ENCODE results near the gene KCNQ5.

The KCNQ5 gene

DNA sequence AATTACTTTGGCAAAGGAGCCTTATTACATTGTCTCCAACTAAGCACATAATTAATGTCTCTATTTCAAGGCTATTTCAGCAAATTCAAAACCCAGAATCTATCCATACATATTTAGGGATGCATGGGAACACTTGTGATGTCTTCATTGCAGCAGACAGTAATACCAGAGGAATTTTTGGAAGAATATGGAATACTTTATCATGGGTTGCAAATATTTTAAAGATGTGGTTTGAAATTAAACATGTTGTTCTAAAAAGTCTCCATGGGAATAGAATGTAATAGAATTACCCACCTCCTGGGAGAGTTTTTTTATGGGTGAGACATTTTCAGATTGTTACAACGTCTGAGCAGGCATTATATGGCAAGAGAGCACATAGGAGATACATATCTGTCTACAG, 170.8 kb downstream of the KCNQ5 start:
- H3K27me3 Mint-ChIP-seq = no peaks in the 10 kb centered on the region
- H3K4me3 Mint-ChIP-seq = no peak overlapping the region
- DNase-seq = no peak
- CTCF ChIA-PET = no interaction called here
- H3K4me1 Mint-ChIP-seq = no peaks in the 10 kb centered on the region
- no peak overlapping the region for H3K27ac Mint-ChIP-seq
- no peaks in the 10 kb centered on the region for H3K36me3 Mint-ChIP-seq
- no peaks in the 10 kb centered on the region for H3K9me3 Mint-ChIP-seq

DNA sequence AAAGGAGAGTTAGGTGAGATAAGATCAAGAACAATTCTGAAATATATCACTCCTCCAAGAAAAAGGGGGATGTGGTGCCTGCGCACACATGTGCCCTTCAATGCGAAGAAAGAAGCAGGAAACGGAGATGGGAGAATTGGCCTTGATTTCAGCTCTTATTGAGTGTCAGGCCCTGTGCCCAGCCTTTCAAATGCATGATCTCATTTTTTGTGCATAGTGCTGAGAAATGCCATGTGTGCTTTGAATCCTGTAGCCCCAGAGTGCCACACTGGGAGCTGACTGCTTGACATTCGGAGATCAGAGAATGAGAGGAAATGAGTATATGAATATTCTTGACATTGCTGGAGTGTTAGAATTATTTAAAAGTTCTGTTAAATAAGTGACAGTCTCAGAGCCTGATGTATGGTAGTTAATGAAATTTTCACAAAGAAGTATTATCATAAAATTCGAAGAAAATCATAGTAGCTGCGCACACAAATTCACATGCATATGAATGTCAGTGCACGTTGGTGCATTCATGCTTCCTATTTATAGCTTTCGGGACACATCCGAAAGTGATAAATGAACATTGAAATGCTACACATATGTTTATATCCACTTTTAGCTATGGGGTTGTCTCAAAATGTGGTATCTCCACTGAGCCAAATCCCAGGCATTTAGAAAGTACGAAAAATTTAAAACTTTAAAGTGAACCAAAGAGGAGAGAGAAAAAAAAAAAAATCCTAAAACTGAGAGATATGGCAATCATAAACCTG, 172.0 kb downstream of the KCNQ5 start:
- CTCF ChIA-PET = interaction anchor here (1.3 kb wide), 1 partner anchor 10 kb away, joined by 3 read pairs; no protein-coding TSS in a partner anchor
- H3K4me3 Mint-ChIP-seq = no peak overlapping the region

DNA sequence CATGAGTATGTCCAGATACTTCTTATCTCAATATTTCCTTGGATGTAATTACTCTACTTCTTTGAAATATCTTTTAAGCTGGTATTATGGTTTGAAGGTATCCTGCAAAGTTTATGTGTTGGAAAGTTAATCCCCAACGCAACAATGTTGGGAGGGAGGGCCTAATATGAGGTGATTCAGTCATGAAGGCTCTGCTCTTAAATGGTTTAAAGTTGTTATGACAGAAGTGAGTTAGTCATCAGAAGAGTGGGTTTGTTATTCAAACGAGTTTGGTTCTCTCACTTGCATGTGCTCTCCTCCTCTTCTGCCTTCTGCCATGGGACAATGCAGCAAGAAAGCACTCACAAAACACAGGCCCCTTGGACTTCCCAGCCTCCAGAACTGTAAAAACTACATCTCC, 176.3 kb downstream of the KCNQ5 start:
- no peaks in the 10 kb centered on the region for H3K4me1 Mint-ChIP-seq
- H3K27ac Mint-ChIP-seq = no peak overlapping the region
- no peak for DNase-seq
- CTCF ChIA-PET = no interaction called here
- no peaks in the 10 kb centered on the region for H3K27me3 Mint-ChIP-seq
- H3K36me3 Mint-ChIP-seq = no peaks in the 10 kb centered on the region
- no peaks in the 10 kb centered on the region for H3K9me3 Mint-ChIP-seq
- no peak overlapping the region for H3K4me3 Mint-ChIP-seq

More for the DNA sequence above, 172.0 kb downstream of the KCNQ5 start:
- Mint-ChIP-seq H3K36me3 (no peaks in the 10 kb centered on the region), H3K4me1 (no peaks in the 10 kb centered on the region), H3K9me3 (no peaks in the 10 kb centered on the region), H3K27ac (no peak overlapping the region), H3K27me3 (no peaks in the 10 kb centered on the region)
- no peak for DNase-seq

DNA sequence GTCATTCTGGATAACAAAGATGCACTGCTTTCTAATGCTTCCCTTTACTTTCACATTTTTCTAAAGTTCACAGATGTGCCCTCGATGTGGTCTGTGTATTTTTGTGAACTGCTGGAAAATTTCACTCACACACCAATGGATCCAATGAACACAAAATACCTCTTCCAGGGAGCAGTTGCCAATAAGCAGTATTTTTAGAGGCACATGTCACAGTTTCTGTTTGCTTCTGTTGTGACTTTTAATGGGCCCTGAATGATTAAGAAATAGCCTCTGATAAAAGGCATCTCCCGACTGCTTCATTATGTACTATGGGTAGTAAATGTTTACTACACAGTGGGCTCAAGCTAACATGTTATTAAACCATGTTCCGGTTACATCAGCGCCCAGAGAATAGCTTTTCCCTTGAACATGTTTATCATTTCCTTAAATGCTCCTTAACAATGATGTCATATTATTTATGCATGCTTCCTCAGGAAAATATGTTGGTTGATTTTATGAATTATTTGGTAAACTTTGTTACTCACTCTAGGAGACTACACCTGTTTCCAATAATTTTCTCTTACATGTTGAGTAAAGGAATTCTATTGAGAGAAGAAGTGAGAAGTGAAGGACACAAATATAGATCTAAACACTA, 188.0 kb downstream of the KCNQ5 start:
- no peaks in the 10 kb centered on the region for H3K36me3 Mint-ChIP-seq
- no peak for DNase-seq

DNA sequence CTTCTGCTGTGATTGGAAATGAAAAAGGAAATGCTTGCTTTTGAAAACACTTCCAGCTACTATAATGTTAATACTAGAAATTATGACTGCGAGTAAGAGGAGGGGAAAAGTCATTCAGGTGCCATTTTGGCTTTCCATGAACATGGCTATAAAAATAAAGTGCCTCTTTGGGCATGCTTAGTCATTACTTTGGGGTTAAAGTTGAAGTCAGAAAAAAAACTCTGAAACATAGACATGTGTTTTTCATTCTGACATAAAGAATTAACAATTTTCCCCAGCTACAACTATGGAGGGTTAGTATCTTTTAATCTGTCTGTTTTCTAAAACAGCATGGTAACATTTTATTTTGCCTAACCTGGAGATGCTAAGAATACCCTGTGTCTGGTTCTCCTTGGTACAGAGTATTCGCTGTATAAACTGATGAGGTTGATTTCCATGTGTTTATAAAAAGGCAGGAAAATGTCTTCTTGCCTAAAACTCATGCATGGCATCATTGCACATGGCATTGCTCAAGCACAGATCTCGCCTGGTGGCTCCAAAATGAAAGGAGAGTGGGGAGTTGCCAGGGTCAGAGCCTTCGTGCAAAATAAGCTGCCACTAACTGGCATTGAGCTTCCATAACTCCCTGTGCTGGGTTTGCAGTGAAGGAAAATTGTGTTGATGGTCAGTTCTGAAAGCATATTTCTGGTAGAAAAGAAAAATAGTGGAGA, 188.9 kb downstream of the KCNQ5 start:
- no peak overlapping the region for H3K4me3 Mint-ChIP-seq
- CTCF ChIA-PET = interaction anchor here (0.7 kb wide), 1 partner anchor 1170 kb away, joined by 3 read pairs; no protein-coding TSS in a partner anchor
- no peaks in the 10 kb centered on the region for H3K27me3 Mint-ChIP-seq
- no peaks in the 10 kb centered on the region for H3K36me3 Mint-ChIP-seq
- no peaks in the 10 kb centered on the region for H3K4me1 Mint-ChIP-seq
- H3K9me3 Mint-ChIP-seq = no peaks in the 10 kb centered on the region
- DNase-seq = no peak
- no peak overlapping the region for H3K27ac Mint-ChIP-seq

More for the DNA sequence above, 188.0 kb downstream of the KCNQ5 start:
- Mint-ChIP-seq H3K4me1 (no peaks in the 10 kb centered on the region), H3K27ac (no peak overlapping the region), H3K27me3 (no peaks in the 10 kb centered on the region), H3K4me3 (no peak overlapping the region), H3K9me3 (no peaks in the 10 kb centered on the region)
- CTCF ChIA-PET = interaction anchor here (0.7 kb wide), 1 partner anchor 1171 kb away, joined by 3 read pairs; no protein-coding TSS in a partner anchor

DNA sequence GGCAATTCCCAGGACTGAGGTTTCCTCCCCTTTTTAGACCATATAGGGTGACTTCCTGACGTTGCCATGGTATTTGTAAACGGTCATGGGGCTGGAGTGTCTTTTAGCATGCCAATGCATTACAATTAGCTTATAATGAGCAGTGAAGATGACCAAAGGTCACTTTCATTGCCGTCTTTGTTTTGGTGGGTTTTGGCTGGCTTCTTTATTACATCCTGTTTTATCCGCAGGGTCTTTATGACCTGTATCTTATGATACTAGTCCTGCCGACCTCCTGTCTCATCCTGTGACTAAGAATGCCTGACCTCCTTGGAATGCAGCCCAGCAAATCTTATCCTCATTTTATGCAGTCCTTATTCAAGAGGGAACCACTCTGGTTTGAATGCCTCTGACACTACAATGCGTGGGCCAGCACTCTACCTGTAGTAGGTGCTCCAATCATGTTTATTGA, 190.1 kb downstream of the KCNQ5 start:
- Mint-ChIP-seq H3K27ac (no peak overlapping the region), H3K4me3 (no peak overlapping the region), H3K4me1 (no peaks in the 10 kb centered on the region), H3K36me3 (no peaks in the 10 kb centered on the region), H3K9me3 (no peaks in the 10 kb centered on the region), H3K27me3 (no peaks in the 10 kb centered on the region)
- no peak for DNase-seq
- CTCF ChIA-PET = no interaction called here

DNA sequence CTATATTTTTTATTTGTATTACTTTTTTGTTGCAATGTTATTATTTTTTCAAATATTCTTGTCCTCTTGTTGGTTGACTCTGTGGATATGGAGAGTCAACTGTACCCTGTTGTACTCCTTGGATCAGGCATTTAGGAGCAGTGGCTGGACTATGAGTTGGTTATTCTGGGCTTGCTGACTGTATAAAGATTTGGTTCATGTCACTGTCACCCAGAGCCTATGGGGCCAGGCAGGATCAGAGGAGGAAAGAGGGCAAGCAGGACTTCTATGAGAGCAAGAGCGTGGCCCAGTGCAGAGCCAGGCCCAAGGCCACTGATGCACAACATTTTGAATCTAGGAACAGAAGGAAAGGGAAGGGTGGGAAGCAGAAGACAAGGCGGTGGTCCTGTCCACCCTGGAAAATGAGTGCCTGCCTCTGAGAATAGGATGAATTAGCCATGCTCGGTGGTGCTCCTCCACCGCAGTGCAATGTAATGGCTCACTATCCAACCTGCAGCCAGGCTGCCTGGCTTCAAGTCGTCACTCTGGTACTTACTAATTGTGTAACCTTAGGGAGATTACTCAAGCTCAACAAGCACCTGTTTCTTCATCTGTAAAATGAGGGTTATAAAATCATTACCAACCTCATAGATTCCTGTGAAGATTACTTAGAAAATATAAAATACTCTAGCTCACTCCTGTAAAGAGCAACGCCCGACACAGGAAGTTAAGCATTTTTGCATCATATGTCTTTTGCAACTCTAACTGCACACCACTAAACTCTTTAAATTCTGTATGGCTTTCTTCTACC, 192.1 kb downstream of the KCNQ5 start:
- no peak overlapping the region for H3K4me3 Mint-ChIP-seq
- H3K4me1 Mint-ChIP-seq = no peaks in the 10 kb centered on the region
- H3K27me3 Mint-ChIP-seq = no peaks in the 10 kb centered on the region
- no peak overlapping the region for H3K27ac Mint-ChIP-seq
- H3K9me3 Mint-ChIP-seq = no peaks in the 10 kb centered on the region
- DNase-seq = no peak
- no peaks in the 10 kb centered on the region for H3K36me3 Mint-ChIP-seq
- CTCF ChIA-PET = no interaction called here

DNA sequence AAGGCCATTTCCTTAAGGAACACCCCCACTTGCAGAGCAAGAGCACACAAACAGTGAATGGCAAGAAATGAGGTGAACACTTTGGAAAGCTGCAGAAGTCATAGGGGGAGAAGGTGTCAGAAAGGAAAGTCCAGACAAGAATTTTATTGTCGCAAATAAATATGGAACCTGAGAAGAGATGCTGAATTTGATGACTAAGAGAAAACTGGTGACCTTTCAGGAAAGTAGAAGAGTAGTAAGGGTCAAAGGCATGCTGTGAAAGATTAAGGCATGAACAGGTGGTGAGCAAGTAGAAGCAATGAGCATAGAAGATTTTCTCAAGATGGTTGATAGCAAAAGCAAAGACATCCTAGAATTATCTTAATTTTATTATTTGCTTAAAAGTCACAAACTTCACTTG, 194.2 kb downstream of the KCNQ5 start:
- no peak overlapping the region for H3K4me3 Mint-ChIP-seq
- H3K27me3 Mint-ChIP-seq = no peaks in the 10 kb centered on the region
- no peak overlapping the region for H3K27ac Mint-ChIP-seq
- CTCF ChIA-PET = no interaction called here
- no peaks in the 10 kb centered on the region for H3K4me1 Mint-ChIP-seq
- DNase-seq = no peak
- no peaks in the 10 kb centered on the region for H3K36me3 Mint-ChIP-seq
- no peaks in the 10 kb centered on the region for H3K9me3 Mint-ChIP-seq

DNA sequence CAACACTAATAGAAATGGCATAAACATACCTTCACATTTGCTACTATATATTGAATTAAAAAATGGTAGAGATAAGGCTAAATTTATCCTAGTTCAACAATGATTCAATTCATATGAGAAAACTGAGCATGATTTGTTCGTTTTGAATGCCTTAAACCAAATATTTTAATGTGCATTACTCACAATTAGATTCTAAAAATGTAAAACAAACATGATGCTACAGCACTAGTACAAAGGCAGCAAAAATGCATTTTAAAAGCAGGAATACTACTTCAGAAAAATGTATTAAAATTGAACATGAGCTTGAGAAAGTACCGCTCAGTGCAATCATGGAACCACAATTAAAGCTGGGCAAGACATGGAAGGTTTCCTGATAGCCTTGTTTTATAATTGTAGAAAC, 195.3 kb downstream of the KCNQ5 start:
- Mint-ChIP-seq H3K36me3 (no peaks in the 10 kb centered on the region), H3K27me3 (no peaks in the 10 kb centered on the region), H3K9me3 (no peaks in the 10 kb centered on the region), H3K4me1 (no peaks in the 10 kb centered on the region), H3K27ac (no peak overlapping the region), H3K4me3 (no peak overlapping the region)
- CTCF ChIA-PET = no interaction called here
- DNase-seq = no peak

DNA sequence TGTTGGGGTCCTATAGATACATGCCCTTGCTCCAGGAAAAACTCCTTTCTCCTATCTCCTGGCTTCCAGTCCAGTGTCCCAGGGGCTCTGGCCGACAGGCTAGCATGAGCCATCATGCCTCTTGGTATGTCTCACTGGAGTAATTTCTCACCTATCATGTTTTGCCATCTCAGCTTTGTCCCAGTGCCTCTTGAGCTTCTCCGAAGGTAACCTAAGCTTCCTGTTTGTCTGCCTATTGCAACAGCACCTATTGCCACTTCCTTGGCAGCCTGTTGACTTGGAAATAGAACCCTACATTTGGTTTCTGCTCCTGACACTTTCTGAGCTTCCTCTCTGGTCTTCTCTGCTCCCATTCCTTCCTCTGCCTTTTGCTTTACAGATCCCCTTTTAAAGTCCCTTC, 197.7 kb downstream of the KCNQ5 start:
- H3K4me3 Mint-ChIP-seq = no peak overlapping the region

DNA sequence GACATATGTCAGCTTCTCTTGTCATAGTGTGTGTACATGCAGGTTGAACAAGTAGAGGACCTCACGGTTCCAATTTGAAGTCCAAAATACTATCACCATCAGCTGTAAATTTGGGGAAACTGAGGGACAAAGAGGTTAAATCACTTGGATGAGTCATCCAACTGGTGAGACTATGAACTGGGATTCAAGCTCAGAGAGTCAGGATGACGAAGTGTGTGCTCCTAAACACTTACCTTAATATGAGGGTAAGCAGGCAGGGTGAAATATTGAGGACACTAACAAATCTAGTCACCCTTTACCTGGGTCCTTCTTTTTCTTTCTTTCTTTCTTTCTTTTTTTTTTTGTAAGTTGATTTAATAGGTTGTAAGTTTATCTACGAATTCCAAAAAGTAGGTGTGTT, 198.3 kb downstream of the KCNQ5 start:
- Mint-ChIP-seq H3K4me1 (no peaks in the 10 kb centered on the region), H3K9me3 (no peaks in the 10 kb centered on the region), H3K27ac (no peak overlapping the region), H3K4me3 (no peak overlapping the region), H3K36me3 (peaks cover under 1% of the 10 kb centered on the region), H3K27me3 (no peaks in the 10 kb centered on the region)
- no peak for DNase-seq
- CTCF ChIA-PET = interaction anchor here (0.9 kb wide), 1 partner anchor 198 kb away, joined by 3 read pairs; the partner anchor contains the start of gene KCNQ5

More for the DNA sequence above, 197.7 kb downstream of the KCNQ5 start:
- Mint-ChIP-seq H3K36me3 (no peaks in the 10 kb centered on the region), H3K4me1 (no peaks in the 10 kb centered on the region), H3K9me3 (no peaks in the 10 kb centered on the region), H3K27ac (no peak overlapping the region), H3K27me3 (no peaks in the 10 kb centered on the region)
- CTCF ChIA-PET = interaction anchor here (0.9 kb wide), 1 partner anchor 198 kb away, joined by 3 read pairs; the partner anchor contains the start of gene KCNQ5
- DNase-seq = no peak

DNA sequence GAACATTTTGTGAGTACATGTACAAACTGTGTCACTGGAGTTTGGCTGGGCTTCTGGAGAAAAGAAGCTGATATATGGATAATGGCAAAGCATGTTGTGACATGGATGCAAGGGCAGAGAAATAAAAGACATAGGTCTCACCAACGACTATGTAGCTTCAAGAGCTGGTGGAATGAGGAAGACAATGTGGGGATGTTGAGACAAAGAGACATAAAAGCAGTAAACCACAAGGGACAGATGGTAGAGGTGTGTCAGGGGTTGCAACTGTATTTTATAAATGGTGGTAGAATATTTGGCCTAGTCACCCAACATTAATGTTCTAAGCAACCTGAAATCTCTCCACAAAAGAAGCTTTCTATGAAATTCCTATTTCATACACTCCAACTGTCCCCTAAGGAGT, 199.0 kb downstream of the KCNQ5 start:
- no peak overlapping the region for H3K27ac Mint-ChIP-seq
- DNase-seq = no peak
- no peaks in the 10 kb centered on the region for H3K27me3 Mint-ChIP-seq
- CTCF ChIA-PET = interaction anchor here (0.7 kb wide), 1 partner anchor 117 kb away, joined by 3 read pairs; no protein-coding TSS in a partner anchor
- H3K36me3 Mint-ChIP-seq = peaks cover 2% of the 10 kb centered on the region
- H3K4me3 Mint-ChIP-seq = no peak overlapping the region
- no peaks in the 10 kb centered on the region for H3K4me1 Mint-ChIP-seq
- no peaks in the 10 kb centered on the region for H3K9me3 Mint-ChIP-seq

DNA sequence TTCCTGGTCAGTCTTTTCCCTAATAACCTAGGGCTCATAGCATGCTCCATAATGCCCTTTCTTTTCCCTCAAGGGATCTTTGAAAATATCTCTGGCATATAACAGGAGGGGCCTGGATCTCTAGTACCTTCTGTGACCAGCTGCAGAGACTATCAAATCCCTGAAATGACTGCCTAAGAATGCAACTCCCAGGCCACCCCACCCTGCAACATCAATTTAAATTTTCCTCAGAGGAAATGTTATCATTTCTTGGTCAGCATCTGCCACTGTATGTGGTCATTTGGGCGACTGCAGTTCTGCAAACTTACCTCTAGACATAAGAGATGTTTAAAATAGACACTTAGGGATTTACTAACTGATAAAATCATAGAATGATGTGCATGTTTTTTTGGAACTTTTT, 200.2 kb downstream of the KCNQ5 start:
- H3K27ac Mint-ChIP-seq = no peak overlapping the region
- peaks cover 2% of the 10 kb centered on the region for H3K36me3 Mint-ChIP-seq
- CTCF ChIA-PET = no interaction called here
- no peaks in the 10 kb centered on the region for H3K9me3 Mint-ChIP-seq
- no peaks in the 10 kb centered on the region for H3K27me3 Mint-ChIP-seq
- no peak overlapping the region for H3K4me3 Mint-ChIP-seq
- no peaks in the 10 kb centered on the region for H3K4me1 Mint-ChIP-seq
- DNase-seq = no peak

DNA sequence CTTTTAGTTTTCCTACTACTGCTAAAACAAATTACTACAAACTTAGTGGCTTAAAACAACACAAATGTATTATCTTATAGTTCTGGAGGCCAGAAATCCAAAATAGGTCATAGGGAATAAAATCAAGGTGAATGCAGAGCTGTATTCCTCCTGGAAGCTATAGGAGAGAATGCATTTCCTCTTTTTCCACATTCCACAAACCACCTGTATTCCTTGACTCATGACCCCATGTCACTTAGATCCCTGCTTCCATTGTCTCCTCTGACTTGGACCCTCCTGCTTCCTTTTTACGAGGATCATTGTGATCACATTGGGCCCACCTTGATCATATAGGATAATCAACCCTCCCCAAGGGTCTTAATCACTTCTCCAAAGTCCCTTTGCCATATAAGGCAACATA, 200.8 kb downstream of the KCNQ5 start:
- Mint-ChIP-seq H3K27ac (no peak overlapping the region), H3K4me3 (no peak overlapping the region), H3K9me3 (no peaks in the 10 kb centered on the region), H3K4me1 (no peaks in the 10 kb centered on the region), H3K36me3 (peaks cover 2% of the 10 kb centered on the region), H3K27me3 (no peaks in the 10 kb centered on the region)
- no peak for DNase-seq
- CTCF ChIA-PET = no interaction called here
